ENCODE measurements around the gene DOK3. TPM values are rescaled to one million over a fixed set of nuclear protein-coding genes. Genes with fewer than 3 reads are reported as not detected.

The DOK3 gene
- total and polyA plus RNA-seq, 12 donors, result 0.74 to 11.4 (median 2.3) TPM

DNA sequence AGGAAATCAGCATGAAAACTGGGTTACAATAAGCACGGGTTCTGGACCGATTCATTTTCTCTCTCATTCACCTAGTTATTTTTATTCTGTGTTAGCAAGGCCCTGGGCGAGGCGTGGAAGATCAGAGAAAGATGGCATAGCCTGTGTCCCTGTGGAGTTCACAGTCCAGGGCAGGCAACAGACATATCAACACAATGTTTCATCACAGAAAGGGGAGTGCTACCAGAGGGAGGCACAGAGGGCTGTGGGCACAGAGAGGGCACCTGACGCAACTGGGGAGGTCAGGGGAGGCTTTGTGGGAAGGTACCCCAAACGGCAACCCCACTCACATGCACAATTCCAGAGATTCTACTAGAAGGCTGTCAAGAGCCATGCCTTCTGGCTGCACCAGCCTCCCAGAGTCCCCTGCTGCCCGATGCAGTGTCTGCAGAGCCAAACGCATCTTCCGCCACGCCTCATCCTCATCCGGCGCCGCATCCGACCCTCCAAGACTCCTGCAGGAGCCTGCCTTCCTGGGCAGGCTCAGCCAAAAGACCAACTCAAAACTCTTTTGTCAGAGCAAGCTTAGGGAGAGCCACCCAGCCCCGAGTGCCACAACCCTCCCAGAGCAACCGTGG, 43.3 kb upstream of the DOK3 start:
- Histone ChIP-seq H3K27me3 (no peaks in the 10 kb centered on the region), H3K36me3 (peaks cover 0 to 30% (median 7%) of the 10 kb centered on the region in 9 donors), H3K27ac (peak overlapping the region in 8 of 10 donors; percentile 82 to 90 (median 87)), H3K4me1 (peaks cover 9 to 64% (median 41%) of the 10 kb centered on the region in 9 donors), H3K4me3 (peak overlapping the region; percentile 68 to 99 (median 96)), H3K9me3 (no peaks in the 10 kb centered on the region)
- TF ChIP-seq, protein P1, sequence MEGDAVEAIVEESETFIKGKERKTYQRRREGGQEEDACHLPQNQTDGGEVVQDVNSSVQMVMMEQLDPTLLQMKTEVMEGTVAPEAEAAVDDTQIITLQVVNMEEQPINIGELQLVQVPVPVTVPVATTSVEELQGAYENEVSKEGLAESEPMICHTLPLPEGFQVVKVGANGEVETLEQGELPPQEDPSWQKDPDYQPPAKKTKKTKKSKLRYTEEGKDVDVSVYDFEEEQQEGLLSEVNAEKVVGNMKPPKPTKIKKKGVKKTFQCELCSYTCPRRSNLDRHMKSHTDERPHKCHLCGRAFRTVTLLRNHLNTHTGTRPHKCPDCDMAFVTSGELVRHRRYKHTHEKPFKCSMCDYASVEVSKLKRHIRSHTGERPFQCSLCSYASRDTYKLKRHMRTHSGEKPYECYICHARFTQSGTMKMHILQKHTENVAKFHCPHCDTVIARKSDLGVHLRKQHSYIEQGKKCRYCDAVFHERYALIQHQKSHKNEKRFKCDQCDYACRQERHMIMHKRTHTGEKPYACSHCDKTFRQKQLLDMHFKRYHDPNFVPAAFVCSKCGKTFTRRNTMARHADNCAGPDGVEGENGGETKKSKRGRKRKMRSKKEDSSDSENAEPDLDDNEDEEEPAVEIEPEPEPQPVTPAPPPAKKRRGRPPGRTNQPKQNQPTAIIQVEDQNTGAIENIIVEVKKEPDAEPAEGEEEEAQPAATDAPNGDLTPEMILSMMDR (IDR thresholded peaks at IDR 0.05), result peak in 2 of 9 donors; percentile 7 to 8
- WGBS, 2 donors, result 33 to 37% methylated on average over 16 of the region's 16 CpGs
- ATAC-seq (peak in 3 of 8 donors; percentile 2 to 24 (median 22)), DNase-seq (no peak)
- intact Hi-C loops (cut with DNase I), result loop anchor here in 2 of 10 donors (5.0 kb wide), 1 partner anchor 39 kb away; the partner anchor contains the start of gene TMED9 (in 2 of the 2)

DNA sequence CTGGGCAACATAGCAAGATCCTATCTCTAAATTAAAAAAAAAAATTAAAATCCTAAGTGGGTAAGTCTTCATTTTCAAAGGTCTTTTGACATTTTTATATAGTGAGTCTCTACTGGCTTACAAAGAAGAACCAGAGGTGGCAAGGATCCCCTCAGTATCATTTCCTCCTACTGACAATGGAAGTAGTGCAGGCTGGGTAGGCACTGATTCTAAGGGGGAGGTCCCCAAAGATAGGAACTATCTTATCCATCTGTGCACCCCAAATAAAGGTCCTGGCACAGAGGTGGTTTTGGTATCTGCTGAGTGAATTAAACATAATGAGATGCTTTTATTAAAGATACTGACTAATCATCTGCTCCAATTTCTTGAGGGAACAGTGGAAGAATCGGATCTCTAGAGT, 40.5 kb upstream of the DOK3 start:
- Histone ChIP-seq H3K4me1 (peaks cover 12 to 85% (median 58%) of the 10 kb centered on the region in 9 donors), H3K27ac (no peak overlapping the region), H3K9me3 (no peaks in the 10 kb centered on the region), H3K4me3 (no peak overlapping the region), H3K36me3 (peaks cover 0 to 30% (median 7%) of the 10 kb centered on the region in 9 donors), H3K27me3 (no peaks in the 10 kb centered on the region)
- intact Hi-C loops (cut with DNase I), result loop anchor here in 2 of 10 donors (5.0 kb wide), 1 partner anchor 42 kb away; the partner anchor contains the start of gene TMED9 (in 2 of the 2)
- TF ChIP-seq, protein P1 (IDR thresholded peaks at IDR 0.05), result no peak
- 83 to 86% methylated on average over 1 of the region's 1 CpG for WGBS, 2 donors
- ATAC-seq (no peak), DNase-seq (no peak)

DNA sequence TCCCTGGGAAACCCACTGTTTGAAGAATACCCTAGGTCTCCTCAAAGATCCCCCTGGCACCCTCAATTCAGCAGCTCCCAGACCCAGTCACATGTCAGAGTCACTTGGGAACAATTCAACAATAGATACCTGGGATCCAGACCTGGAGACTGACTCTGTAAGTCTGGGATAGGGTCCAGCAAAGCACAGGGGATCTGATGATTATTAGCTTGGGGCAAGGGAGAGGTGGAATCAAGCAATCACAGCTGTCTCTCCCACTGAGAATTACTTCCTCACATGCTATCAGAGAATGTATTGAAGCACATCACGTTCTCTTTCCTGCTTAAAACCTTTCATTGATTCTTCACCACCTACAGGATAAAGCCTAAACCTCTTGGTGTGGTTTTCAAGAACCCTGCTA, 38.9 kb upstream of the DOK3 start:
- H3K27ac ChIP-seq, result peak overlapping the region in 4 of 10 donors; percentile 15 to 52 (median 33)
- DNase-seq (no peak), ATAC-seq (no peak)
- intact Hi-C loops (cut with DNase I), result loop anchor here in 1 of 10 donors (10.0 kb wide), 1 partner anchor 46 kb away; the partner anchor contains the start of gene TMED9
- H3K4me1 ChIP-seq, result peaks cover 15 to 93% (median 69%) of the 10 kb centered on the region in 9 donors
- H3K27me3 ChIP-seq, result no peaks in the 10 kb centered on the region
- no peak overlapping the region for H3K4me3 ChIP-seq
- H3K36me3 ChIP-seq, result peaks cover 0 to 30% (median 7%) of the 10 kb centered on the region in 9 donors
- no peaks in the 10 kb centered on the region for H3K9me3 ChIP-seq
- WGBS, 2 donors, result 31 to 41% methylated on average over 1 of the region's 1 CpG
- TF ChIP-seq, protein P1 (IDR thresholded peaks at IDR 0.05), result no peak

DNA sequence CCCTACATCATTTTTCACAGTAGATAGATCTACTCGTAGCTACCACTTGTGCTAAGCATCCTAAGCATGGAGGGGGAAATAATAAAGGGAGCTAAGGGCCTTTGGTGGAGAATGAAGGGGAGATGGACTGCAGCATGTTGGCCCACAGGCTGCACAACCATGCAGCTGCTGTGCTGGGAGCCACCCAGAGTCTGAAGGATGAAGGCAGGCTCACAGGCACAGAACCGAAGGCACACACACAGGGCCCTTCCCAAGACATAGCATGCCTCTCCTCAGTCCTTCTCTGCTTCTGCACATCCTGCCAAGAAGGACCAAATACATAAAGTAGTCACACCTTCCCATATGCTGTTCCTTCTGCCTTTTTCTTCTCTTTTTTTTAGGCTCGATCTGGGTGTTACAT, 38.1 kb upstream of the DOK3 start:
- TF ChIP-seq, protein P1 (IDR thresholded peaks at IDR 0.05), result no peak
- peak overlapping the region in 4 of 10 donors; percentile 15 to 52 (median 36) for H3K27ac ChIP-seq
- intact Hi-C loops (cut with DNase I), result loop anchor here in 1 of 10 donors (10.0 kb wide), 1 partner anchor 47 kb away; the partner anchor contains the start of gene TMED9
- 59 to 75% methylated on average over 3 of the region's 3 CpGs for WGBS, 2 donors
- H3K27me3 ChIP-seq, result no peaks in the 10 kb centered on the region
- H3K4me1 ChIP-seq, result peaks cover 11 to 93% (median 69%) of the 10 kb centered on the region in 9 donors
- no peaks in the 10 kb centered on the region for H3K9me3 ChIP-seq
- H3K4me3 ChIP-seq, result no peak overlapping the region
- H3K36me3 ChIP-seq, result peaks cover 0 to 32% (median 7%) of the 10 kb centered on the region in 9 donors
- DNase-seq (no peak), ATAC-seq (no peak)

Measured in heart right ventricle (tissue), 16 donors.